Activated B cell treated with CpG ODN at 0.5 μM for 24 hours (primary cell): Measurements from ENCODE around the gene DMRT3. TPM values are rescaled to one million over a fixed set of nuclear protein-coding genes. Genes with fewer than 3 reads are reported as not detected.

ENCODE experiments used
- ATAC-seq: fragments of 200-7000 bp; cut with Tn5 transposase; one replicate; pipeline ENCODE4 v1.10.0; 2021; ENCODE audit warnings: low read depth, mild to moderate bottlenecking, moderate library complexity
- CTCF ChIA-PET: fragments of 350-600 bp; sonication (Branson Sonifier 250); formaldehyde crosslinking; loops from one replicate; lab custom pipeline; 2021; ENCODE audit warnings: antibody characterized with exemption; lab: Charles Lee
- POLR2A ChIA-PET: fragments of 350-600 bp; sonication (Branson Sonifier 250); formaldehyde crosslinking; loops from one replicate; lab custom pipeline; 2021; ENCODE audit warnings: antibody characterized with exemption; lab: Charles Lee
- DNase-seq: peaks from one replicate; pipeline ENCODE4 v3.0.0; 2022
- H3K27ac Mint-ChIP-seq: one replicate; pipeline ENCODE4 v1.8.0; 2020; ENCODE audit warnings: mixed read lengths
- H3K27me3 Mint-ChIP-seq: one replicate; pipeline ENCODE4 v1.8.0; 2021; ENCODE audit warnings: mixed read lengths
- H3K36me3 Mint-ChIP-seq: one replicate; pipeline ENCODE4 v1.8.0; 2021; ENCODE audit warnings: low read depth, mixed read lengths
- H3K4me1 Mint-ChIP-seq: one replicate; pipeline ENCODE4 v1.8.0; 2021; ENCODE audit warnings: mixed read lengths
- H3K4me3 Mint-ChIP-seq: one replicate; pipeline ENCODE4 v1.8.0; 2020; ENCODE audit warnings: mild to moderate bottlenecking, mixed read lengths
- H3K9me3 Mint-ChIP-seq: one replicate; pipeline ENCODE4 v1.8.0; 2020; ENCODE audit warnings: mixed read lengths
- intact Hi-C: fragments of 100-400 bp; cut with micrococcal nuclease; formaldehyde crosslinking; loops from one replicate; pipeline ENCODE4 v1.15.1; 2024
- total RNA-seq: library from RNA; stranded (reverse); gene quantifications from 2 replicates; pipeline ENCODE4 v1.2.3, GENCODE V29; 2022
- TF ChIP-seq, protein P1 (sequence below): fragments of 200-600 bp; IDR thresholded peaks from one replicate; pipeline ENCODE4 v1.8.0; 2022; ENCODE audit warnings: antibody characterized with exemption, mild to moderate bottlenecking

Gene DMRT3
- total RNA-seq, 1 donor from 2014 or later, result not detected

DNA sequence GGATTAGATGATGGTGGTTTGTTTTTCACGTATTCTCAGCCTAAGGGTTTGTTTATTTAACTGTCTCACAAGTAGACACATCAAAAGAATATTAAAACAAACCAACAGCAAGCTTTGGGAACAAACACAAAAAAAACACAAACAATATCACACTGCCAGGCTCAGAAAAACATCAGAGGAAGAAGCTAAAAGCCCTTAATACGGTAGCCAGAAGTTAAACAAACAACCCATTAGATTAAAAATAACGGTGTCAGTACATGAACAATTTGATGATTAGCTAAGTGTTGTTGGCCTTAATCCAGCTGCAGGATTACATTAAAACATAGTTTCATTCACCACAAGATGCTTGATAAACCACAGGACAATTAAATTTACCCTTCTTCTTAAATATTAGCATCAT lies 57.8 kb downstream of the DMRT3 start:
- intact Hi-C loops, result no loop called here
- Mint-ChIP-seq H3K27ac (no peak overlapping the region), H3K4me3 (no peak overlapping the region), H3K4me1 (no peaks in the 10 kb centered on the region), H3K27me3 (peaks cover 20% of the 10 kb centered on the region), H3K9me3 (no peaks in the 10 kb centered on the region), H3K36me3 (no peaks in the 10 kb centered on the region)
- ATAC-seq (no peak), DNase-seq (no peak)
- CTCF ChIA-PET, result no interaction called here
- POLR2A ChIA-PET, result no interaction called here
- TF ChIP-seq, protein P1, sequence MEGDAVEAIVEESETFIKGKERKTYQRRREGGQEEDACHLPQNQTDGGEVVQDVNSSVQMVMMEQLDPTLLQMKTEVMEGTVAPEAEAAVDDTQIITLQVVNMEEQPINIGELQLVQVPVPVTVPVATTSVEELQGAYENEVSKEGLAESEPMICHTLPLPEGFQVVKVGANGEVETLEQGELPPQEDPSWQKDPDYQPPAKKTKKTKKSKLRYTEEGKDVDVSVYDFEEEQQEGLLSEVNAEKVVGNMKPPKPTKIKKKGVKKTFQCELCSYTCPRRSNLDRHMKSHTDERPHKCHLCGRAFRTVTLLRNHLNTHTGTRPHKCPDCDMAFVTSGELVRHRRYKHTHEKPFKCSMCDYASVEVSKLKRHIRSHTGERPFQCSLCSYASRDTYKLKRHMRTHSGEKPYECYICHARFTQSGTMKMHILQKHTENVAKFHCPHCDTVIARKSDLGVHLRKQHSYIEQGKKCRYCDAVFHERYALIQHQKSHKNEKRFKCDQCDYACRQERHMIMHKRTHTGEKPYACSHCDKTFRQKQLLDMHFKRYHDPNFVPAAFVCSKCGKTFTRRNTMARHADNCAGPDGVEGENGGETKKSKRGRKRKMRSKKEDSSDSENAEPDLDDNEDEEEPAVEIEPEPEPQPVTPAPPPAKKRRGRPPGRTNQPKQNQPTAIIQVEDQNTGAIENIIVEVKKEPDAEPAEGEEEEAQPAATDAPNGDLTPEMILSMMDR, result no peak

DNA sequence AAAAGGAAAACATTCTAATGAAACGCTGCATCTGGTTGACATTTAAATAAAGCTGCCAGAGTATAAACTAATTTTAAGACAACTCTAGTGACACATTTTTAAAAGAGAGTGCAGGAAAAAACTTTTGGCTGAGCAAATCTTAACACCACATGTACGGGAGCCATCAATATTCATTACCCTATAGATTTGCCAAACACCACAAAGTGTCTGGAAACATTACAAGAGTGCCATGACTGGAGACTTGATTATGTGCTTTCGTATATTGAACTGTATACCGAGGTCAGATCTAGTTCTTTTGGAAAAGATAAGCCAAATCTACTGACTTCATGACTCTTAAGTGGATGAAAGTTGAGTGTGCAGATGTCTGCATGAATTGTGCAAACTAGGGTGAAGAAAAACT lies 63.1 kb downstream of the DMRT3 start:
- Mint-ChIP-seq H3K27ac (no peak overlapping the region), H3K4me3 (no peak overlapping the region), H3K4me1 (no peaks in the 10 kb centered on the region), H3K36me3 (no peaks in the 10 kb centered on the region), H3K27me3 (peaks cover 40% of the 10 kb centered on the region), H3K9me3 (no peaks in the 10 kb centered on the region)
- ChIA-PET POLR2A (no interaction called here), CTCF (no interaction called here)
- ATAC-seq, result no peak
- intact Hi-C loops, result no loop called here
- no peak for DNase-seq
- TF ChIP-seq, protein P1, result no peak

Other genes with a start within 250 kb of the DMRT3 start
- gene DMRT1, start 135.0 kb upstream of the DMRT3 start, total RNA-seq, result not detected in 2 replicates
- gene DMRT2, start 73.7 kb downstream of the DMRT3 start, total RNA-seq, result not detected in 2 replicates